SK-N-SH (cell line): ENCODE data around the gene DENND1A. TPM values are rescaled to one million over a fixed set of nuclear protein-coding genes. Genes with fewer than 3 reads are reported as not detected.

Experiments
- CTCF ChIA-PET: fragments of 300-600, 350-600 bp; formaldehyde crosslinking; extraction: SDS; loops from one replicate; lab custom pipeline; 2021; lab: Yijun Ruan, JAX
- POLR2A ChIA-PET: fragments of 350-600 bp; sonication (Branson Sonifier 250); formaldehyde crosslinking; extraction: SDS; loops from one replicate; lab custom pipeline; 2020; ENCODE audit warnings: antibody characterized with exemption, inconsistent platforms; lab: Yijun Ruan, JAX
- DNase-seq: peaks from one replicate; pipeline ENCODE4 v3.0.0; 2012
- H2AFZ ChIP-seq: fragments of 200-600 bp; sonication (generic); 2 replicates; pipeline ENCODE4 v1.8.1; 2016; ENCODE audit warnings: antibody characterized with exemption, mild to moderate bottlenecking, low read depth
- H3F3A ChIP-seq: fragments of 200-600 bp; sonication (generic); replicated peaks from 2 replicates; pipeline ENCODE3; 2016; ENCODE audit warnings: antibody characterized with exemption, mild to moderate bottlenecking; ENCODE audit not compliant: insufficient read depth
- H3K27ac ChIP-seq, 2 experiments: fragments of 200-500 bp in 1 of 2; fragments of 200-600 bp in 1 of 2; sonication (Bioruptor generic) in 1 of 2; sonication (generic), shearing (Covaris generic) in 1 of 2; 2 replicates each; pipeline versions ENCODE4 v1.5.1 to v1.6.1; 2014 to 2016; ENCODE audit warnings: low read depth in 2 of 2, inconsistent platforms in 1 of 2, low read length in 1 of 2, mild to moderate bottlenecking in 1 of 2, mixed read lengths in 1 of 2
- H3K27me3 ChIP-seq: fragments of 200-600 bp; sonication (generic), shearing (Covaris generic); 2 replicates; pipeline ENCODE4 v1.6.1; 2016; ENCODE audit warnings: mixed run types; ENCODE audit not compliant: insufficient read depth
- H3K36me3 ChIP-seq, 2 experiments: fragments of 200-500 bp in 1 of 2; fragments of 200-600 bp in 1 of 2; sonication (Bioruptor generic) in 1 of 2; sonication (generic) in 1 of 2; replicated peaks in 1 of 2; 2 replicates each; pipeline versions ENCODE3 to v1.5.1; 2014 to 2016; ENCODE audit warnings: low read length in 1 of 2, mild to moderate bottlenecking in 1 of 2; ENCODE audit not compliant: insufficient read depth in 2 of 2, control insufficient read depth in 1 of 2
- H3K4me1 ChIP-seq, 2 experiments: fragments of 200-500 bp in 1 of 2; fragments of 200-600 bp in 1 of 2; sonication (Bioruptor generic) in 1 of 2; sonication (generic), shearing (Covaris generic) in 1 of 2; 2 replicates each; pipeline versions ENCODE4 v1.5.1 to v1.6.1; 2014 to 2016; ENCODE audit warnings: low read depth in 1 of 2, low read length in 1 of 2, mixed run types in 1 of 2; ENCODE audit not compliant: insufficient read depth in 2 of 2, control insufficient read depth in 1 of 2
- H3K4me2 ChIP-seq: fragments of 200-600 bp; sonication (generic), shearing (Covaris generic); 2 replicates; pipeline ENCODE4 v1.6.1; 2017; ENCODE audit warnings: mixed run types
- H3K4me3 ChIP-seq, 2 experiments: fragments of 200-500 bp in 1 of 2; fragments of 200-600 bp in 1 of 2; sonication (Bioruptor generic) in 1 of 2; sonication (generic), shearing (Covaris generic) in 1 of 2; 2 replicates each; pipeline versions ENCODE4 v1.5.1 to v1.8.1; 2014 to 2016; ENCODE audit warnings: low read depth in 2 of 2, inconsistent platforms in 1 of 2, low read length in 1 of 2, mild to moderate bottlenecking in 1 of 2, mixed read lengths in 1 of 2, moderate library complexity in 1 of 2
- H3K79me2 ChIP-seq: fragments of 200-600 bp; sonication (generic); 2 replicates; pipeline ENCODE4 v1.8.1; 2017; ENCODE audit warnings: mild to moderate bottlenecking; ENCODE audit not compliant: insufficient read depth
- H3K9ac ChIP-seq: fragments of 200-600 bp; sonication (generic); 2 replicates; pipeline ENCODE4 v1.6.1; 2017; ENCODE audit warnings: mixed run types
- H3K9me2 ChIP-seq: fragments of 200-600 bp; sonication (generic); 2 replicates; pipeline ENCODE4 v1.6.1; 2017; ENCODE audit warnings: mixed run types
- H3K9me3 ChIP-seq: fragments of 200-600 bp; sonication (generic); 2 replicates; pipeline ENCODE4 v1.6.1; 2017; ENCODE audit warnings: mixed run types, mild to moderate bottlenecking, moderate library complexity
- H4K20me1 ChIP-seq: fragments of 200-600 bp; sonication (generic); 2 replicates; pipeline ENCODE4 v1.6.1; 2017; ENCODE audit warnings: mild to moderate bottlenecking, mixed run types; ENCODE audit not compliant: insufficient read depth
- CHD2 ChIP-seq: fragments of 150-350 bp; IDR thresholded peaks from 2 replicates; pipeline ENCODE4 v1.6.1; 2018; ENCODE audit warnings: low read length; ENCODE audit not compliant: partially characterized antibody
- EZH2phosphoT487 ChIP-seq: fragments of 200-600 bp; sonication (generic); IDR thresholded peaks from 2 replicates; pipeline ENCODE4 v1.6.1; 2017; ENCODE audit warnings: low read depth, mixed run types, mild to moderate bottlenecking, antibody characterized with exemption, moderate library complexity, borderline replicate concordance
- IRF3 ChIP-seq: fragments of 150-350 bp; IDR thresholded peaks from 2 replicates; pipeline ENCODE4 v1.6.1; 2016; ENCODE audit warnings: mild to moderate bottlenecking, low read depth, low read length
- JUND ChIP-seq: IDR thresholded peaks from 2 replicates; pipeline ENCODE4 v1.4.0; 2012
- MEF2A ChIP-seq: IDR thresholded peaks from 2 replicates; pipeline ENCODE4 v1.4.0; 2012; ENCODE audit warnings: low read depth, borderline replicate concordance
- MXI1 ChIP-seq: IDR thresholded peaks from 2 replicates; pipeline ENCODE4 v1.6.1; 2012; ENCODE audit warnings: mild to moderate bottlenecking, low read depth, low read length, improper control_type of control experiment
- NRF1 ChIP-seq: IDR thresholded peaks from 2 replicates; pipeline ENCODE4 v1.6.1; 2012; ENCODE audit warnings: low read depth, mild to moderate bottlenecking, low read length
- PBX3 ChIP-seq: IDR thresholded peaks from 2 replicates; pipeline ENCODE4; 2012
- POLR2AphosphoS5 ChIP-seq: IDR thresholded peaks from 2 replicates; pipeline ENCODE4 v1.6.1; 2012; ENCODE audit warnings: low read depth, low read length
- RAD21 ChIP-seq: IDR thresholded peaks from 2 replicates; pipeline ENCODE4 v1.6.1; 2012; ENCODE audit warnings: mild to moderate bottlenecking, low read length
- RCOR1 ChIP-seq: fragments of 150-350 bp; IDR thresholded peaks from 2 replicates; pipeline ENCODE4 v1.6.1; 2017; ENCODE audit warnings: antibody characterized with exemption, low read length
- RFX5 ChIP-seq: IDR thresholded peaks from 2 replicates; pipeline ENCODE4 v1.6.1; 2012; ENCODE audit warnings: mild to moderate bottlenecking, improper control_type of control experiment, low read length
- SIN3A ChIP-seq: IDR thresholded peaks from 2 replicates; pipeline ENCODE4 v1.6.1; 2012; ENCODE audit warnings: low read depth, mild to moderate bottlenecking, low read length, moderate library complexity, borderline replicate concordance
- TAF1 ChIP-seq: IDR thresholded peaks from 2 replicates; pipeline ENCODE4 v1.6.1; 2012; ENCODE audit warnings: low read depth, mild to moderate bottlenecking, low read length, moderate library complexity, borderline replicate concordance
- TEAD4 ChIP-seq: IDR thresholded peaks from 2 replicates; pipeline ENCODE4 v1.4.0; 2012; ENCODE audit warnings: mild to moderate bottlenecking, borderline replicate concordance; ENCODE audit not compliant: insufficient read depth
- USF1 ChIP-seq: IDR thresholded peaks from 2 replicates; pipeline ENCODE4 v1.4.0; 2012; ENCODE audit warnings: low read depth, borderline replicate concordance
- USF2 ChIP-seq: fragments of 150-350 bp; IDR thresholded peaks from 2 replicates; pipeline ENCODE4 v1.6.1; 2017; ENCODE audit warnings: antibody characterized with exemption, low read length, low read depth, borderline replicate concordance
- YY1 ChIP-seq: IDR thresholded peaks from 2 replicates; pipeline ENCODE4 v1.4.0; 2012; ENCODE audit warnings: low read depth, mild to moderate bottlenecking
- ZBTB33 ChIP-seq: IDR thresholded peaks from 2 replicates; pipeline ENCODE4 v1.4.0; 2012; ENCODE audit warnings: low read depth, borderline replicate concordance
- WGBS: methylation state at CpG from one replicate; pipeline ENCODE4 v1.1.6; 2017; ENCODE audit warnings: low lambda C conversion rate; 5-methylcytosine and 5-hydroxymethylcytosine counted together
- polyA plus RNA-seq, 3 experiments: library from polyadenylated mRNA; depleted of rRNA; stranded (reverse); fragments of >200 nt; gene quantifications; 2 replicates each; pipeline ENCODE4 v1.2.3, GENCODE V29; 2012

The DENND1A gene
- polyA plus RNA-seq, 1 of the 3 experiments (the other 2 are of a cell fraction): 25.4 TPM

- no peak overlapping the region for H3K27ac ChIP-seq
- POLR2A ChIA-PET: no interaction called here
- H2AFZ ChIP-seq: no peak overlapping the region
- H3K9me3 ChIP-seq: no peaks in the 10 kb centered on the region
- H4K20me1 ChIP-seq: no peaks in the 10 kb centered on the region
- no peaks in the 10 kb centered on the region for H3K4me1 ChIP-seq
- WGBS: 67% methylated on average over 5 of the region's 10 CpGs
- H3K9ac ChIP-seq: no peak overlapping the region
- no peak overlapping the region for H3K4me3 ChIP-seq
- no peaks in the 10 kb centered on the region for H3K9me2 ChIP-seq
- no peak for TF ChIP-seq MXI1
- TF ChIP-seq JUND: no peak
- no peak for TF ChIP-seq YY1
- no peak for TF ChIP-seq CHD2
- TF ChIP-seq USF1: no peak
- no peak for TF ChIP-seq RCOR1
- TF ChIP-seq SIN3A: no peak
- no peak for TF ChIP-seq RFX5
- TF ChIP-seq POLR2AphosphoS5: no peak
- TF ChIP-seq MEF2A: no peak
- no peak for TF ChIP-seq RAD21
- no peak for TF ChIP-seq IRF3
- no peak for TF ChIP-seq TEAD4
- TF ChIP-seq ZBTB33: no peak
- no peak overlapping the region for H3K4me2 ChIP-seq
- no peaks in the 10 kb centered on the region for H3K36me3 ChIP-seq
- CTCF ChIA-PET: interaction anchor here (1.3 kb wide), 1 partner anchor 19 kb away, joined by 3 read pairs; no protein-coding TSS in a partner anchor
- peaks cover 6% of the 10 kb centered on the region; the same call in 1 of the 2 replicates for H3K27me3 ChIP-seq
- no peak for DNase-seq
- H3F3A ChIP-seq: no peaks in the 10 kb centered on the region
- no peaks in the 10 kb centered on the region for H3K79me2 ChIP-seq
Observed at GRCh38 chr9:123942542-123942941, 12.6 kb upstream of the DENND1A start.

GRCh38 chr9:123941524-123942070, 11.7 kb upstream of the DENND1A start:
- peaks cover 6% of the 10 kb centered on the region; the same call in 1 of the 2 replicates for H3K27me3 ChIP-seq
- H3K27ac ChIP-seq: no peak overlapping the region
- no peak overlapping the region for H3K4me2 ChIP-seq
- WGBS: 66% methylated on average over 7 of the region's 7 CpGs
- H3K9me3 ChIP-seq: no peaks in the 10 kb centered on the region
- ChIA-PET POLR2A (no interaction called here), CTCF (interaction anchor here (0.9 to 1.0 kb wide), 2 partner anchors 99 to 539 kb away, joined by 3 read pairs; no protein-coding TSS in a partner anchor)
- no peaks in the 10 kb centered on the region for H3K79me2 ChIP-seq
- H3K36me3 ChIP-seq: no peaks in the 10 kb centered on the region
- no peak overlapping the region for H2AFZ ChIP-seq
- no peaks in the 10 kb centered on the region for H4K20me1 ChIP-seq
- H3K4me1 ChIP-seq: no peaks in the 10 kb centered on the region
- H3K4me3 ChIP-seq: no peak overlapping the region
- no peaks in the 10 kb centered on the region for H3F3A ChIP-seq
- no peak overlapping the region for H3K9ac ChIP-seq
- TF ChIP-seq TAF1 (no peak), POLR2AphosphoS5 (no peak), EZH2phosphoT487 (no peak), PBX3 (no peak), USF2 (no peak), YY1 (no peak), JUND (no peak), ZBTB33 (no peak), NRF1 (no peak)
- no peaks in the 10 kb centered on the region for H3K9me2 ChIP-seq
- DNase-seq: no peak
